ENCODE data around the gene RHOV. TPM values are rescaled to one million over a fixed set of nuclear protein-coding genes. Genes with fewer than 3 reads are reported as not detected.

RHOV gene
- polyA plus RNA-seq, 1 of the 3 experiments (the other 2 are of a cell fraction): 0.62 TPM

DNA sequence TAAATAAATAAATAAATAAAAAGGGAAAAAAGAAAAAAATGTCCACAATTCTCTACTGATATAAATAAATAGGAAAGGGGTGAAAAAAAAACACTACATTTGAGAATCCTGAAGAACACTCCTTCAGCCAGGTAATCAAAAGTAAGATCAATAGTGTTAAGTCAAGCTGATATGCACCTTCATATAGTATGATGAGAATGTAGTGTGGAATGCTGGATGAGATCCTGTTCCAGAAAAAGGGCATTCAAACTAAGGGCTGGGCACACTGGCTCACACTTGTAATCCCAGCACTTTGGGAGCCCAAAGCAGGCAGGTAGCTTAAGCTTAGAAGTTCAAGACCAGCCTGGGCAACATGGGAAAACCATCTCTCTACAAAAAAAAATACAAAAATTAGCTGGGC lies 15.1 kb upstream of the RHOV start:
- H2AFZ ChIP-seq (ENCODE audit: low read depth): no peak overlapping the region
- DNase-seq: no peak
- H3K9me3 ChIP-seq: no peaks in the 10 kb centered on the region
- H3K27me3 ChIP-seq (ENCODE audit: insufficient read depth): no peaks in the 10 kb centered on the region
- H3K36me3 ChIP-seq (replicated peaks in 1 of 2; ENCODE audit: control insufficient read depth in 1 of 2, insufficient read depth in 2 of 2, low read length in 1 of 2): no peaks in the 10 kb centered on the region
- peaks cover 4% of the 10 kb centered on the region for H3F3A ChIP-seq (replicated peaks; ENCODE audit: insufficient read depth)
- TF ChIP-seq SMC3 (IDR thresholded peaks at IDR 0.05; ENCODE audit: low read depth, low read length) (no peak), JUND (IDR thresholded peaks at IDR 0.05) (no peak), TAF1 (IDR thresholded peaks at IDR 0.05; ENCODE audit: borderline replicate concordance, low read depth, low read length) (no peak), EZH2phosphoT487 (IDR thresholded peaks at IDR 0.05; ENCODE audit: borderline replicate concordance, low read depth) (no peak), FOXM1 (IDR thresholded peaks at IDR 0.05; ENCODE audit: low read depth) (no peak)
- TF ChIP-seq, protein P1, sequence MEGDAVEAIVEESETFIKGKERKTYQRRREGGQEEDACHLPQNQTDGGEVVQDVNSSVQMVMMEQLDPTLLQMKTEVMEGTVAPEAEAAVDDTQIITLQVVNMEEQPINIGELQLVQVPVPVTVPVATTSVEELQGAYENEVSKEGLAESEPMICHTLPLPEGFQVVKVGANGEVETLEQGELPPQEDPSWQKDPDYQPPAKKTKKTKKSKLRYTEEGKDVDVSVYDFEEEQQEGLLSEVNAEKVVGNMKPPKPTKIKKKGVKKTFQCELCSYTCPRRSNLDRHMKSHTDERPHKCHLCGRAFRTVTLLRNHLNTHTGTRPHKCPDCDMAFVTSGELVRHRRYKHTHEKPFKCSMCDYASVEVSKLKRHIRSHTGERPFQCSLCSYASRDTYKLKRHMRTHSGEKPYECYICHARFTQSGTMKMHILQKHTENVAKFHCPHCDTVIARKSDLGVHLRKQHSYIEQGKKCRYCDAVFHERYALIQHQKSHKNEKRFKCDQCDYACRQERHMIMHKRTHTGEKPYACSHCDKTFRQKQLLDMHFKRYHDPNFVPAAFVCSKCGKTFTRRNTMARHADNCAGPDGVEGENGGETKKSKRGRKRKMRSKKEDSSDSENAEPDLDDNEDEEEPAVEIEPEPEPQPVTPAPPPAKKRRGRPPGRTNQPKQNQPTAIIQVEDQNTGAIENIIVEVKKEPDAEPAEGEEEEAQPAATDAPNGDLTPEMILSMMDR (IDR thresholded peaks at IDR 0.05): no peak
- TF ChIP-seq, protein P2, sequence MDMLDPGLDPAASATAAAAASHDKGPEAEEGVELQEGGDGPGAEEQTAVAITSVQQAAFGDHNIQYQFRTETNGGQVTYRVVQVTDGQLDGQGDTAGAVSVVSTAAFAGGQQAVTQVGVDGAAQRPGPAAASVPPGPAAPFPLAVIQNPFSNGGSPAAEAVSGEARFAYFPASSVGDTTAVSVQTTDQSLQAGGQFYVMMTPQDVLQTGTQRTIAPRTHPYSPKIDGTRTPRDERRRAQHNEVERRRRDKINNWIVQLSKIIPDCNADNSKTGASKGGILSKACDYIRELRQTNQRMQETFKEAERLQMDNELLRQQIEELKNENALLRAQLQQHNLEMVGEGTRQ (IDR thresholded peaks at IDR 0.05; ENCODE audit: borderline replicate concordance, low read depth, low read length): no peak
- H3K9me2 ChIP-seq: no peaks in the 10 kb centered on the region
- no peak overlapping the region for H3K4me2 ChIP-seq
- POLR2A ChIA-PET: interaction anchor here (0.8 kb wide), 1 partner anchor 33 kb away, joined by 3 read pairs; no protein-coding TSS in a partner anchor
- CTCF ChIA-PET: interaction anchor here (0.7 to 1.7 kb wide), 3 partner anchors 15 to 46 kb away, joined by 3 to 5 read pairs (median 3); no protein-coding TSS in a partner anchor
- H3K79me2 ChIP-seq (ENCODE audit: insufficient read depth): no peaks in the 10 kb centered on the region
- H3K27ac ChIP-seq (ENCODE audit: low read depth in 2 of 2, low read length in 1 of 2): no peak overlapping the region
- H3K4me1 ChIP-seq (ENCODE audit: control insufficient read depth in 1 of 2, insufficient read depth in 2 of 2, low read depth in 1 of 2, low read length in 1 of 2): peaks cover 0 to 5% of the 10 kb centered on the region in 2 experiments; a peak in 1 of 4 replicates
- H4K20me1 ChIP-seq (ENCODE audit: insufficient read depth): no peaks in the 10 kb centered on the region
- H3K9ac ChIP-seq: no peak overlapping the region
- no peak overlapping the region for H3K4me3 ChIP-seq (ENCODE audit: low read depth in 2 of 2, low read length in 1 of 2)

DNA sequence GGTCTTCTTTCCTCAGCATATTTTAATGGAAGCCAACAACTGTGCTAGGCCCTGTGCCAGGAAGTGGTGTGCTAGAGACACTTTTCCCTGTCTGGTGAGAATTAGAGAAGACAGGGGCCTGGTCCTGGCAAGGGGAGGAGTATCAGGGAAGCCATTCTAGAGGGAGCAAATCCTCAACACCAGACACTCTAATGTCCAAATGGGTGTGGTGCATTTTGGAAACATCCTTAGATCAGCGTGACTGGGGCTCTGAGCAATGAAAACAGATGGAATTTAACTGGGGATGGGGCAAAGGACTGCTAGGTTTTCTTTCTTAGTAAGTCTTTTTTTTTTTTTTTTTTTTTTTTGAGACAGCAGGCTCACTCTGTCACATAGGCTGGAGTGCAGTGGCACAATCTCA lies 12.6 kb upstream of the RHOV start:
- peaks cover under 1% of the 10 kb centered on the region for H3F3A ChIP-seq (replicated peaks; ENCODE audit: insufficient read depth)
- no peak overlapping the region for H3K4me3 ChIP-seq (ENCODE audit: low read depth in 2 of 2, low read length in 1 of 2)
- no peaks in the 10 kb centered on the region for H3K9me2 ChIP-seq
- H3K4me2 ChIP-seq: no peak overlapping the region
- CTCF ChIA-PET: interaction anchor here (1.4 to 3.7 kb wide), 4 partner anchors 8 to 17 kb away, joined by 4 to 15 read pairs (median 10); partner anchors contain the start of genes RHOV and VPS18
- H3K9me3 ChIP-seq: no peaks in the 10 kb centered on the region
- H3K4me1 ChIP-seq (ENCODE audit: control insufficient read depth in 1 of 2, insufficient read depth in 2 of 2, low read depth in 1 of 2, low read length in 1 of 2): no peaks in the 10 kb centered on the region
- no peaks in the 10 kb centered on the region for H4K20me1 ChIP-seq (ENCODE audit: insufficient read depth)
- no peaks in the 10 kb centered on the region for H3K27me3 ChIP-seq (ENCODE audit: insufficient read depth)
- H2AFZ ChIP-seq (ENCODE audit: low read depth): no peak overlapping the region
- POLR2A ChIA-PET: no interaction called here
- TF ChIP-seq RAD21 (IDR thresholded peaks at IDR 0.05; ENCODE audit: low read length) (no peak), EP300 (IDR thresholded peaks at IDR 0.05; ENCODE audit: borderline replicate concordance in 1 of 2, low read depth in 1 of 2, low read length in 1 of 2) (no peak), FOXJ3 (CRISPR knock-in tag; IDR thresholded peaks at IDR 0.05) (no peak), FOXM1 (IDR thresholded peaks at IDR 0.05; ENCODE audit: low read depth) (no peak), RXRA (IDR thresholded peaks at IDR 0.05; ENCODE audit: borderline replicate concordance, low read depth) (no peak), RCOR1 (IDR thresholded peaks at IDR 0.05; ENCODE audit: low read length) (no peak), RFX5 (IDR thresholded peaks at IDR 0.05; ENCODE audit: low read length) (no peak), CHD2 (IDR thresholded peaks at IDR 0.05; ENCODE audit: low read length, partially characterized antibody) (no peak), TAF1 (IDR thresholded peaks at IDR 0.05; ENCODE audit: borderline replicate concordance, low read depth, low read length) (no peak)
- TF ChIP-seq, protein P2 (IDR thresholded peaks at IDR 0.05; ENCODE audit: borderline replicate concordance, low read depth, low read length): no peak
- H3K9ac ChIP-seq: no peak overlapping the region
- no peaks in the 10 kb centered on the region for H3K36me3 ChIP-seq (replicated peaks in 1 of 2; ENCODE audit: control insufficient read depth in 1 of 2, insufficient read depth in 2 of 2, low read length in 1 of 2)
- no peaks in the 10 kb centered on the region for H3K79me2 ChIP-seq (ENCODE audit: insufficient read depth)
- WGBS (ENCODE audit: low lambda C conversion rate): 64% methylated on average over 1 of the region's 1 CpG
- DNase-seq: no peak
- H3K27ac ChIP-seq (ENCODE audit: low read depth in 2 of 2, low read length in 1 of 2): no peak overlapping the region

All from SK-N-SH (cell line).